Globus pallidus (tissue), 1 donor: ENCODE results near the gene TMEM175.
"Not testable (repeated sequence)": the region's sequence is repeated elsewhere in the genome, so short reads cannot be mapped to it uniquely, and the experiment has no call there.

Experiments used
- DNase-seq: peaks from one replicate; pipeline ENCODE4 v3.0.0-alpha.2; 2015; ENCODE audit warnings: low spot score

The TMEM175 gene

DNA sequence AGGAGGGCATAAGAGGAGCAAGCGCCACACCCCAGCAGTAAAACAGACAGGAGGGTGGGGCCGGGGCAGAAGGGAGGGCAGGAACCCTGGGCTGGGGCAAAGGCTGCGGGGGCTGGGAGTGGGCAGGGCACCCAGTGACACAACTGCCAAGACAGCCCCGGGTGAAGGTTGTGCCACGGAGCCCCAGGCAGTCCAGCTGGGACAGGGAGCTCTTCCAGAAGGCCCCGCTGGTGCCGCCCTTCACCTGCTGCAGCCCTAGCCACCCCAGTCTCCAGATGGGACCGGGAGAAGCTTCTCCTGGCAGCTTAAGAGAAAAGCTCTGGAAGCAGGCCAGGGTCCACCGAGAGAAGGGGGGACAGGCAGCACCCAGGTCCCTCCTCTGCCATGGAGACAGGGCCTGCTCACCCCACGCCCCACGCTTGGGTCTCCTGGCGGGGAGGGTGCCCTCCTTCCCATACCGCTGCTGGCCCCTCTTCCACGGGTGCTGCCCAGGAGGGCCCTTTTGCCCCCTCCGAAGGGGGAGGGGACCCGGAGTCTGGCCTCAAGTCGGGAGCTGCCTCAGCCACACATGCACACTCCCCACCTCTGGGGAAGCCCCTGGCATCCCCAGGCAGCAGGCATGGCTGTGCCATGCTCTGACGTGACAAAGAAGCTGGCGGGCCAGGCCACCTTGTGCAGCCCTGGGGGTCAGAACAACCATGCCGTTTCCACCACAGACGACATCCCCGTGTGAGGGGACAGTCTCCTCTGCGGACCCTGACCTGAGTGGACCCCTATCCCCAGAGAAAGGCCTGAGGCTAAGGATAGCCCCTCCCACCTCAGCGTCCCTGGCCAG lies 39.6 kb downstream of the TMEM175 start:
- DNase-seq = no peak

DNA sequence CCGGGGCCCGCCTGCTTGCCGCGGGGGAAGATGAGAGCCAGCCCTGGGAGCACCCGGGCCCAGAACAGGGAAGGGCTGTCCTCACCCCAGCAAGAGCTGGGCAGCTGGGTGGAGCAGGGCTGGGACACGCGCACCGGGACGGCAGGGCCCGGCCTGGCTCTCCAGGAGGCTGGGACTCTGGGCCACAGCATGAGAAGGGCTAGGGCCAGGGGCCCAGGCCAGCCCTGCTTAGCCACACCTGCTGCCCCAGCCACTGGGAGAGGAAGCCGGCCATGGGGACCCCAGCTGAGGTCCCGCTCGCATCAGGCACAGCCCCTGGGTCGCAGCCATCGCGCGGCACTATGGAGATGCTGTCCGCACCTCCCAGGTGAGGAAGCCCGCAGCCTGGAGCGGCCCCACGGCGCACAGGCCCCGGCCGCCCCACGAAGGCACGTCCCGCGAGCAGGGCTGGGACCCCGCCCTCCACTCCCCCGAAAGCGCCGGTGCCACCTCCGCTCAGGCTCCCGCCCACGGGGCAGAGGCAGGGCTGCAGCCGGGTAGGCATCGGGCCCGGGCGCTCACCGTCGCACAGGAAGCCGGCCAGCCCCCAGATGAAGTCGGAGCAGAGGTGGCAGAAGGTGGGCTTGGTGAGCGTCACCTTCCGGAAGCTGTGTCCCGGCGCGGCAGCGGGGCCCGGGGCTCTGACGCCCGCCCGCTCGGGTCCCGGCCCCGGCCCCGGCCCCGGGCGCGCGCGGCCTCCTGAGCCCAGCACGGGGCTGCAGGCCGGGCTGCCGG lies 40.6 kb downstream of the TMEM175 start:
- DNase-seq = no peak

DNA sequence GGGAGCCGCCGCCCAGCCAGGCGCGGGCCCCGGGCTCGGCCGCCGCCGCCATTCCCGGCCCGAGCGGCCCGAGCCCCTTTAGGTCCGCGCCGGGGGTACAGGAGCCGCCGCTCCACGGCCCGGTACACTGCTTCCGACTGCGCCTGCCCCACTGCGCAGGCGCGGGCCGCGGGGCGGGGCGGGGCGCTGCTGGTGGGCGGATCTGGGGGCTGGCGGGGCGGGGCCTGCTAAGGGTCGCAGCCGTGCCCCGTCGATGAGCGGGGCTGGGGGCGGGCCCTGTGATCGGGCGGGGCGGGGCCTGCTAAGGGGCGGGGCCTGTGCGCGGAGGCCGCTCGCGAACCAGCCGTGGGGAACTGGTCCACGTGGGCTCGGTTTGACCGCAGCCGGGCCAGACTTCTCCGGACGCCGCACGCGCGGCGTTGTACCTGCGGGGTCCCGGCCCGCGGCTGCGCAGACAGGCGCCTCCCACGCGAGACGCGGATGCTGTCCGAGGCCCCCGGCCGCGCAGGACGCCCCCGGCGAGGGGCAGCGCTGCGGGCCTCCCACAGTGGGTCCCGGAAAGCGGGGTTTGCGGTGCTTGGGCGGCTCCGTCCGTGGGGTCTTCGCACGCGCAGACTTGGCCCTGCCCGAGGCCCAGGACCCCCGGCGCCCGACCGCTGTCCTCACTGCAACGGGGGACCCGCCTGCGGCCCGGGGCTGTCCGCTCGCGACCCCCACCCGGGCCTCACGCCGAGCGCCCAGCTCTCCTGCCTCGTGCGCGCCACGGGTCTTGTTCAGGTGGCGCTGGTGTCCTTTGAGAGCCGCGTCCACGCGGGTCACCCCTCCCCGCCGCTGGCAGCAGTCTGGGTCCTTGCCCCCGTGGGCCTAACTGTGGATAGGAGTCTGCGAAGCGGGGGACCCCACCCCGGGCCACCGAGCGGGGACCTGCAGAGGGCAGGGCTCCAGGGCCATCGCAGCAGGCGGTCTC lies 41.5 kb downstream of the TMEM175 start, which contains the start of gene DGKQ:
Gene DGKQ (minus strand): TSS at position 139 of the 967 bp plus-strand sequence. CDS start 87 bp downstream, at position 52.
- peak; percentile 87 for DNase-seq

DNA sequence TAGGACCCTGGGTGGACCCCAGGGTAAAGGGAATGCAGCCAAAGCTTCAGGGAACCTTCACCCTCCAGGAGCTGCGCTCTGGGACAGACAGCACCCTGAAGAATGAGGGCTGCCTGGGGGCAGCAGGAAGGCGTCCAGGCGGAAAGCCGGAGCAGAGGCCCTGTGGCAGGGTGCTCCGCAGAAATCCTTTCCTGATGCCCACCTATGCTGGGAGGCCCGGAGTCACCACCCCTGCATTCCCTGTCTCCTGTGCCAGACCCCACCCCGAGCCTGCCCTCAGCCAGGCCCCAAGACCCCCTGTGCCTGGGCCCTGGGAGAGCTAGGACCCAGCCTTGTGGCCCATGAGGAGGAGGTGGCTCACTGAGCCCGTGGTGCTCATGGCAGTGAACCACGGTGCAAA lies 42.4 kb downstream of the TMEM175 start:
- DNase-seq = no peak

DNA sequence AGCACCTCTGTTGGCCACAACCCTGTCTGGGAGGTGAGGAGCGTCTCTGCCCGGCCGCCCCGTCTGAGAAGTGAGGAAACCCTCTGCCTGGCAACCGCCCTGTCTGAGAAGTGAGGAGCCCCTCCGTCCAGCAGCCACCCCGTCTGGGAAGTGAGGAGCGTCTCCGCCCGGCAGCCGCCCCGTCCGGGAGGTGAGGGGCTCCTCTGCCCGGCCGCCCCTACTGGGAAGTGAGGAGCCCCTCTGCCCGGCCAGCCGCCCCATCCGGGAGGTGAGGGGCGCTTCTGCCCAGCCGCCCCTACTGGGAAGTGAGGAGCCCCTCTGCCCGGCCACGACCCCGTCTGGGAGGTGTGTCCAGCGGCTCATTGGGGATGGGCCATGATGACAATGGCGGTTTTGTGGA lies 43.8 kb downstream of the TMEM175 start:
- DNase-seq = not testable (repeated sequence)

DNA sequence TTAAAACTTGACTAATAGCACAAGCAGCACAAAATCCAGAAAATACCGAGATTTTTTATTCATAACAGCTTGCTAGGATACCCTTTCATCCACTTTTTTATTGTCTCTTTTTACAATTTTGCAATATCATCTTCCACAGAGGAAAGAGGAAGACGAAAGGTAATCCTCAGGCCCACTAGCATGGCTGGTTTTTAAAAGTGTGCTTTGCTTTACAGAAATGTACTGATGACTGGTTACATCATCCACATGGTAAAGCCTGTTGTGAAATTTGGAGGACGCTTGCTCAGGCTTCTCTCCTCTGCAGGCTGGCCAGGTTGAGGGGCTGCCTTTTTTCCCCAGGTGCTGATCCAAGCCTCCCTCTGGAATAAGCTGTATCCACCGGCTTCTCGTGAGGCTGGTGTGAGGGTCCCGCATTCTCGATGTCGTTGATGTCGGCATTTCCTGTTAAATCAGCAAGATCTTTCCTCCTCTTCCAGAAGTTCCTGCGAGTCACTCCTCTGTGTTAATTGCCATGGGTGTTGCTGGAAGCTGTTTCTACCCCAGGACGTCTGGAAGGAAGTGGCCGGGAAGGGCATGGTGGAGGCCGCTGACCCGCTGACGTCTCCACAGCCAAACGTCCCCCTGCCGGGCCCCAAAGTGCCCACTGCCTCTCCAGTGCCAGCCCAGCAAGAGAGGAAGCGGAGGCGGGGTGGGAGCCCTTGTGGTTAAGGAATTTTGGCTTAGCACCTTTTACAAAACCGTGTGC lies 46.9 kb downstream of the TMEM175 start:
- DNase-seq = no peak

DNA sequence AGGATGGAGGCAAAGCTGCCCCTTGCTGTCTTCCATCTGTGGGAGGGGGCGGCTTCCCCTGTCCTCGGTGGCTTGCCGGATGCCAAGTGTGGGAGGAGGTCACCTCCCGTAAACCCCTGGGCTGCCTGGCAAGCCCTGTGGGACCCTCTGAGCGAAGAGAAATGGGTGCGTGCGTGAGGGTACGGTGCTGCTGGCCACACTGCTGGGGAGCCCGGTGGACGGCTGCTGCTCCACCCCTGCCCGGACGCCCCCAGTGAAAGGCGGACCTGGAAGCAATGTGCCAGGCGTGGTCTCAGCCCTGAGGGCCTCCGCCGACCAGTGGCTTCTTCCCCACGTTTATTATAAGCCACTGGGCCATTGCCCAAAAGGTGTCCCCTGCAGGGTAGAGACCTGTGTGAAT lies 50.0 kb downstream of the TMEM175 start:
- DNase-seq = no peak

DNA sequence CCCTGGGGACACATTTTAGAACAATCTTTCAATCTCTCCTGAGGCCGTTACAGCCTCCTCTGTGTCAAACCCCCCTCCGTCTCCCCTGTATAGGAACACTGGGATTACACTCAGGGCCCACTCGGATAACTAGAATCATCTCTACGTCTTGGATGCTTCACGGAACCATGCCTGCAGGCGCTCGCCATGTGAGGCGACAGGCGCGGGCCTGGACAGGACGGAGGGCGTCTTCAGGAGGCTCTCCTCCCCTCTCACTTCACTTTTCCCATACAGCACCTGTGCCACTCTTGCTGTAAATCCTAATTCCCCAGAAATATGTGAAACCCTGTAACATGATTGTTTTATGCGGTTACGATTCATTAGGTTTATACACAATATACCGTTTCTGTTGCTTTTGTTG lies 50.6 kb downstream of the TMEM175 start:
- no peak for DNase-seq

DNA sequence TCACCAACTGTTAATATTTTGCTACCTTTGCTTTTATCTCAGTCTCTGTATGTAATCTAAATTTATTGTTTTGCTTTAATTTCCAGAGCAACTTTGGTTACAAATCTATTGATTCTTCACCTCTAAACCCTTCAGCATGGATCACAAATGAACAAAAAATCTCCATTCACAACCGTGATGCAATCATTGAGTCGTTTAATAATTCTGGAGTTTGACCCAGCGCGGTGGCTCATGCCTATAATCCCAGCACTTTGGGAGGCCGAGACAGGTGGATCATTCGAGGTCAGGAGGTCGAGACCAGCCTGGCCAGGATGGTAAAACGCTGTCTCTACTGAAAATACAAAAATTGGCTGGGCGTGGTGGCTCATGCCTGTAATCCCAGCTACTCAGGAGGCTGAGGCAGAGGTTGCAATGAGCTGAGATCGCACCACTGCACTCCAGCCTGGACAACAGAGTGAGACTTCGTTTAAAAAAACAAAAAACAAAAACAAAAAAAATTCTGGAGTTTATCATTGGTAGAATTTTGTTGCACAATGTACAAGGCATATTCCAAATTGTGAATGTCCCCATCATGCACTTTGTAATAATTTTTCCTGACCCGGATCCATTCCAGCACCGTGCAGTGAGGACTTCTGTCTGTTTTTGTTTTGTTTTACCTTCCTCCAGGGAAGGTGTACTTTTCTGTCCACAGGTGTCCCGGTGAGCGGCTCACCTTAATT lies 52.2 kb downstream of the TMEM175 start:
- no peak for DNase-seq

DNA sequence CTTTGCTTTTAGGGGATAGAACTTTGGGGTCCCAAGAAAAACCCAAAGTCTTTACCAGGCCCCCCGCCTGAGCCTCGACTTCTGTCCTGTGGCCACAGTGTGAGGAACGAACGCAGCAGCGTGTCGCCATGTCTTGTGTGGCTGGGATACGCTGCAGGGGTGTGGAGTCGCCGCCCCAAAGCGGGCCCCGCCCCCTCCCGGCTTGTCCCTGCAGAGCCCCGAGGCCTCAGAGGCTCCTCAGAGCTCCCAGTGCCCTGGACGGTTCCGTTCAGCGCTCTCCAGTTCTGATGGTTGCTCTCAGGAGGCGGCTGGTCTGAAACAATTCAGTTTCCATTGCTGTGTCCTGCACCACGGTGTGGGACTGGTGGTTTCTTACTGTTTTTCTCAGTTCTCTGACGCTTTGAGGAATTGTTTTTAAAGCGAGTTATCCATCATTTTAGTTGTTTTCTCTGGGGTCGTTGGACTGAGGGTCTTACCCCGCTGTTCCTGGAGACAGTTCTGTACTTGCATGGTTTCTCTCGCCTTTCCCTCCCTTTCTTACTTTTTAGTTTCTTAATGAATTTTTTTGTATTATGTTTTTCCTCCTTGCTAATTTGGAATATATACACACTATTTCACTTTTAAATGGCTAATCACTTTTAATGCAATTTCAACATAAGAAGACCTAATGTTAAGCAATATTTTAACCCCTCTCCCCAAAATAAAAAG lies 53.0 kb downstream of the TMEM175 start:
- no peak for DNase-seq

DNA sequence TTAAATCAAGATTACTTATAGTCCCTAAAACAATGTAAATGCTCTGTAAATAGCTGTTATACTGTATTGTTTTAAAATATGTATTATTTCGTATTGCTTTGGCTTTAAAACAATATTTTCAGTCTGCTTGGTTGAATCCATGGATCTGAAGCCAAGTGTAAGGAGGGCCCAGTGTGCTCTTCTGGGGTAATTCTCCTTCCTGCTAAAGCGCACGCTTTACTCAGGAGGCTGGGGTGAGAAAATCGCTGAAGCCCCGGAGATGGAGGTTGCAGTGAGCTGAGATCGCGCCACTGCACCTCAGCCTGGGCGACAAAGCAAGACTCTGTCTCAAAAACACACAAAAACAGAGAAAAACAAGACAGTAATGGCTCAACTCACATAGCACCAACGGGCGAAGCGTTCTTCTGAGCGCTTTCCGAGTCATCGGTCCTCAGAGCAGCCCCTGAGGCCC lies 54.2 kb downstream of the TMEM175 start:
- DNase-seq = no peak

DNA sequence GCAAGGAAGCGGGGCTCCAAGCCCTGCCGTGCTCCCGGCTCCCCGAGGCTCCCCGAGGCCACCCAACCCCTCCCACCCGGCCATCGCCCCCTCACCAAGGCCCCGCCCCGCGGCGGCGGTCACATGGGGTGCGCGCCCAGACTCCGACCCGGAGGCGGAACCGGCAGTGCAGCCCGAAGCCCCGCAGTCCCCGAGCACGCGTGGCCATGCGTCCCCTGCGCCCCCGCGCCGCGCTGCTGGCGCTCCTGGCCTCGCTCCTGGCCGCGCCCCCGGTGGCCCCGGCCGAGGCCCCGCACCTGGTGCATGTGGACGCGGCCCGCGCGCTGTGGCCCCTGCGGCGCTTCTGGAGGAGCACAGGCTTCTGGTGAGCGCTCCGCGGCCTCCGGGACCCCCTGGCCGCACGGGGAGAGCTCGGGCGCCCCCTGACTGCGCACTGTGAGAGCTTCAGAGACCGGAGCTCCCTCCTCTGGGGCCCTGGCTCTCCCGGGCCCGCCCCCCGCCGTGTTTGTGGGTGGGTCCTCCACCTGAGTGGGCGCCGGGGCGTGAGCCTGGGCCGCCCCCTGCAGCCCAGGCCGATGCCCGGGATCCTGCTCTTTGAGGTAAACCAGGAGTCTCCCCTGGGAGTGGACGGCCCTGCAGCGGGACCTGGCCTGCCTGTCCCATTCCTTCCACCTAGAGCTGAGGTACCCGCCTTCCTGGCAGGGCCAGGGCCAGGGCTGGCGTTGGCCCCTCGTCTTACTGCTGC lies 54.8 kb downstream of the TMEM175 start, which contains the start of gene IDUA:
Gene IDUA (plus strand): TSS at position 166 of the 745 bp plus-strand sequence. CDS start 41 bp downstream, at position 207.
- peak; percentile 76 for DNase-seq

DNA sequence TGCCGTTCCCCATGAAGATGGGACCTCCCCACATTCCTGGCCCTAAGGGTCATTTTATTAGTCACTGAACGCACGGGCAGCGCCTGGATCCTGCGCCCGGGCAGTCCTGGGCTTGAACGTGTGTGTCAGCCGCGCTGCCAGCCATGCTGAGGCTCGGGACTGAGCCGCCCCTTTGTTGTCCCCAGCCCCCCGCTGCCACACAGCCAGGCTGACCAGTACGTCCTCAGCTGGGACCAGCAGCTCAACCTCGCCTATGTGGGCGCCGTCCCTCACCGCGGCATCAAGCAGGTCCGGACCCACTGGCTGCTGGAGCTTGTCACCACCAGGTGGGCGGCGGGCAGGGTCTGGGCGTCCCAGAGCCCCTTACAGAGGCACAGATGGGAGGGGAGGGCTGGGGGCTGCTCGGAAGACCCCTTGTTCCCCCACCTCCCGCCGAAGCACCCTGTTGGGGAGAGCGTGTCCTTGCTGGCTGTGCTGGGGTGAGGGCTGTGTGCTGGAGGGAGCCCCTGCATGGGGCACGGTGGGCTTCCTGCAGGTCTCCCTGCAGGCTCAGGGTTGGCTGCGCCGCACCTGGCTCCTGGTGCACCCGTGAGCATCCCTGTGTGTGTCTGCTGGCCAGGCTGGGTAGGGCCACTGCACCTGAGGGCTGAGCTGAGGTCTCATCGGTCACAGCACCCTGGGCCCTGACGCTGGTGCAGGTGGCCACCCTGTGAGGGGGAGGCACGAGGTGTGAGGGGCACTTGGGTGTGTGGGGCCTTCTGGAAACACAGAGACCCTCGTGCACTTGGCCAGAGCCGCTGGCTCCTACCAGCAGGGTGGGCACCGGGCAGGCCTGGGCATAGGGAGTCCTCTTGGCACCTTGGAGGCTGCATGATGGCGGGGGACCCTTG lies 55.6 kb downstream of the TMEM175 start:
- DNase-seq = no peak

DNA sequence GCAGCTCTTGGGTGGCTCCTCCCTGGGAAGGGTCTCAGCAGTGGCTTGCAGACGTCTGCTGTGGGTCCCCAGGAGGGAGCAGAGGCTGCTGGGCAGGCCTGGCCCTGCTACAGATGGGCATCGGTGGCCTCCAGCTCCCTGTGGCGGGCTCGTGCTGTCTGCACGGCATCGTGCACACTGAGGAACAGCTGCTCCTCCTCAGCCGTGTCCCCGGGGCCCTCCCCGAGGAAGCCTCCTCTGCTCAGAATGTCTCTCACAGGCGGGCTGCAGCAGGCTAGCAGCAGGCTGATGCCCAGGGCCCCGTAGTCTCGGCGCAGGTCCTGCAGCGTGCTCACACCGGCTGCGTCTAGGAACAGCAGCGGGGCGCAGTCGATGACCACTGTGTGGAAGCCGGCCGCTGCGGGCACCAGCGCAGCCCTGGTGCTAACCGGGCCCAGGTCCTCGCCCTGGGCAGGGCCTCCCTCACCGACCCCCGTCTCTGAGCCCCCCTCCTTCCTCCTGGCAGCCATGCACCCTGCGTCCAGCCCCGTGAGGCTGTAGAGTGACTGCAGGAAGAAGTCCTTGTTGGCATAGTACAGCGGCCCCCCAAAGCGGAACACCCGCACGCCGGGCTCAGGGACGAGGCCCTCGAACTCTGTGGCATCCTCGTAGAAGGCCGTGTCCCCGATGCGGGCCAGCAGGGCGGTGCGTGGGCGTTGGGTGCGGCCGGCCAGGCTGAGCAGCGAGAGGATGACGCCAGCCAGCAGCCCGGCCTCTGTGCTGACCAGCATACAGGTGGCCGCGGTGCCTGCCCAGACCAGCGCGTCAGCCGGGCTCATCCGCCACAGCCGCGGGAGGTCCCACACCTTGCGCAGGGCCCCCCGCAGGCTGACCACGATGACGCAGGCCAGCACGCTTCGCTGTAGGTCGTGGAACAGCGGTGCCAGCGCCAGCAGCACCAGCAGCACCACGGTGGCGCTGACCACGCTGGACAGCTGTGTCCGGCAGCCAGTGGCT lies 56.8 kb downstream of the TMEM175 start:
- DNase-seq = no peak

DNA sequence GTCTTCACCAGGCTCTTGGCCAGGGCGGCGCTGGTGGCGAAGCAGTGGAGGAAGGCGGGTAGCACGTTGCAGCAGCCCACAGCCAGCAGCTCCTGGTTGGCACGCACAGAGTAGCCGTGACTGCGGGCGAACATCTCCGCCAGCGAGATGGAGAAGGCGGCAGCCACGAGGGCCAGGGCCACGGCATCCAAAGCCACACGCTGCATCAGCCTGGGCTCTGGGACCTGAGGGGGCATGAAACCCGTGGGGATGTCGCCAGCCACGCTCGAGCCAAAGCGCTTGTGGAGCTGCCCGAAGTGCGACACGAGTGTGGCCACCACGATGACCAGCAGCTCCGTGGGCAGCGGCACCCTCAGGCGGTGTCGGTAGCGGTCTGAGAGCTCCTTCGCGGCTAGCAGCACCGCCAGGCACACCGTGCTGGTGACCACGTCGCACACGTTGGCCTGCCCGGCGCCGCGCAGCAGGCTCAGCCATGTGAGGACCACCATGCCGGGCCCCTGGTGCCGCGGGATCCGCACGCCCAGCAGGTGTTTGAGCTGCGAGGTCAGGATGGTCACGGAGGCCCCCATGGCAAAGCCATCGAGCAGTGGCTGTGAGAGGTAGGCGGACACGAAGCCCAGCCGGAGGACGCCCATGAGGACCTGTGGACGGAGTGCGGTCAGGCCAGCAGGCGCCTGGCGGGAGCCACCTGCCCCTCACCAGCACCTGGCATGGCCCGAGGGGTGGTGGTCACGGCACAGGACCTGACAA lies 57.6 kb downstream of the TMEM175 start:
- DNase-seq = no peak
